ENCODE results near the gene WWC1.

Gene WWC1

DNA sequence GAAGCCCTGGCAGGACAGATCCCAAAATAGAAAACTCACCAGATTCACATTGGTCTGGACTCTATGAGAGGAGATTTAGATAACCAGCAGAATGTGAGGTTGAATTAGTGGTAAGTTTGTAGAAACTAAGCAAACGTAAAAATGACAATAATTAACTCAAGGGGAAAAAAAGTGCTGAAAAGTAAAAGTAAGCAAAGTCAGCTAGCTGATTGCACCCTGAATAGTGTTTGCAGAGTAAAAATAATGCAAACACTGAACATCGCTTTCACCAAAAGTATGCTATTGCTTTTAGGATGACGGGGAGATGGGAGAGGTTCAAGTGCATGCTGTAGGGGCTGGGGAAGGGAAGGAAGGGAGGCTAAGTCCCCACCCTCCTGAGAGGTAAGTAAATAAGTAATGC is 102.3 kb downstream of the WWC1 start:
- TF ChIP-seq, protein P1, sequence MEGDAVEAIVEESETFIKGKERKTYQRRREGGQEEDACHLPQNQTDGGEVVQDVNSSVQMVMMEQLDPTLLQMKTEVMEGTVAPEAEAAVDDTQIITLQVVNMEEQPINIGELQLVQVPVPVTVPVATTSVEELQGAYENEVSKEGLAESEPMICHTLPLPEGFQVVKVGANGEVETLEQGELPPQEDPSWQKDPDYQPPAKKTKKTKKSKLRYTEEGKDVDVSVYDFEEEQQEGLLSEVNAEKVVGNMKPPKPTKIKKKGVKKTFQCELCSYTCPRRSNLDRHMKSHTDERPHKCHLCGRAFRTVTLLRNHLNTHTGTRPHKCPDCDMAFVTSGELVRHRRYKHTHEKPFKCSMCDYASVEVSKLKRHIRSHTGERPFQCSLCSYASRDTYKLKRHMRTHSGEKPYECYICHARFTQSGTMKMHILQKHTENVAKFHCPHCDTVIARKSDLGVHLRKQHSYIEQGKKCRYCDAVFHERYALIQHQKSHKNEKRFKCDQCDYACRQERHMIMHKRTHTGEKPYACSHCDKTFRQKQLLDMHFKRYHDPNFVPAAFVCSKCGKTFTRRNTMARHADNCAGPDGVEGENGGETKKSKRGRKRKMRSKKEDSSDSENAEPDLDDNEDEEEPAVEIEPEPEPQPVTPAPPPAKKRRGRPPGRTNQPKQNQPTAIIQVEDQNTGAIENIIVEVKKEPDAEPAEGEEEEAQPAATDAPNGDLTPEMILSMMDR (IDR thresholded peaks at IDR 0.05; ENCODE audit: borderline replicate concordance, insufficient read depth, low read depth, low read length), result no peak
- H3K4me3 ChIP-seq (ENCODE audit: low read depth, low read length), result no peak overlapping the region

DNA sequence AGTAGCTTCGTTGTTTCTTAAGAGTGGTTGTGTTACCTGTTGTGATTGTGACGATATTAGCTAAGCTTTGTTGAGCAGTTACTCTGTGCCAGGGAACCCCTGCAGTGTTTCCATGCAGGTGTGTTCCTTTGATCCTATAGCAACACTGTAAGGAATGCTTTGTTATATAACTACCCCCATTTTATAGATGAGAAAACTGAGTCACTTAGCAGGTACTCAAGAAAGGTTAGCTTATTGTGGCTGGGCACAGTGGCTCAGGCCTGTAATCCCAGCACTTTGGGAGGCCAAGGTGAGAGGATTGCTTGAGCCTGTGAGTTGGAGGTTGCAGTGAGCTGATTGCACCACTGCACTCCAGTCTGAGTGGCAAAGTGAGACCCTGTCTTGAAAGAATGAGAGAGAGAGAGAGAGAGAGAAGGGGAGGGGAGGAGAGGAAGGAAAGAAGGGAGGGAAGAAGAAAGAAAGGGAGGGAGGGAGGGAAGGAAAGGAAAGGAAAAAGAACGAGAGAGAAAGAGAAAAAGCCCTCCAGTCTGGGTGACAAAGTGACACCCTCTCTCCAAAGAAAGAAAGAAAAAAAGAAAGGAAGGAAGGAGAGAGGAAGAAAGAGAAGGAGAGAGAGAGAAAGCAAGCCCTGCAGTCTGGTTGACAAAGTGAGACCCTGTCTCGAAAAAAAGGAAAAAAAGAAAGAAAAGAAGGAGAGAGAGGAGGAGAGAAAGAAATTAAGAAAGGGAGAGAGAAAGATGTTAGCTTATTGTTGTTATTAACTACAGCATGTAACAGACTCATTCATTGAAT is 109.2 kb downstream of the WWC1 start:
- H3K4me3 ChIP-seq (ENCODE audit: low read depth, low read length), result no peak overlapping the region
- TF ChIP-seq, protein P1 (IDR thresholded peaks at IDR 0.05; ENCODE audit: borderline replicate concordance, insufficient read depth, low read depth, low read length), result no peak

DNA sequence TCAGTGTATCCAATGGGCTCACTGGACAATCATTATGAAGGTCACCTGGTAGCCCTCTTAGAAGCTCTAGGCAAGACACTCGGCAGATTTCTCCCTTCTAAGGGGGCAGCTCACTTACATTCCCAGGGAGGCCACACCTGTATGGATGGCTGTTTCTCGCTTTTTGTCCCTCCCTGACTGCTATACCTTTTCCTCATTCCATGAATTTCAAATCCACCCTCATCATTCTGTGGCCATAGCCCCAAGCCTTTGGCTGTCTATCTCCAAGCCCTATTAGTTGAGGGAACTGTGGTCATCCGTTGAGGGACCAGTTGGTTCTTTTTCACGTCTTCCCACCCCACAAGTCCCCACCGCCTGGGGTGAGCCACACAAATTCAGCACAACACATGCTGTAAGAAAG is 109.8 kb downstream of the WWC1 start:
- no peak overlapping the region for H3K4me3 ChIP-seq (ENCODE audit: low read depth, low read length)
- TF ChIP-seq, protein P1 (IDR thresholded peaks at IDR 0.05; ENCODE audit: borderline replicate concordance, insufficient read depth, low read depth, low read length), result no peak

DNA sequence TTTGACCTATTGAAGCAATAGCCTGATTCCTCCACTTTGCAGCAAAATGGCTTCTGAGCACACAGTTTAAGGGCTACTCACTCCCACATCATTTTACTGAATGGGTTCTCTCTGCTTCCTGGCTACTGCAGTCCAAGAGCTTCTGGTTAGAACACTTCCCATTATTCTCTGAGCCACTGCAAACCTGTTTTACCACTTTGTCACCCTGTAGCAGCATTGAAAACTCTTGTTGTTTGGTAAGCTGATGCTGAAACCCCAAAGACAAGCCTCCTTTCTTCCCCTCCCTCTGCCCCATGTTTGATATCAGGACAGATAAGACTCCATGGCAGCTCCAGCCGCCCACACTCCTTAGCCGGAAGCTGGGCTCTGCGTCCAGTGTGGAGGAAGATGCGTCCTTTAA is 110.4 kb downstream of the WWC1 start:
- TF ChIP-seq, protein P1 (IDR thresholded peaks at IDR 0.05; ENCODE audit: borderline replicate concordance, insufficient read depth, low read depth, low read length), result no peak
- H3K4me3 ChIP-seq (ENCODE audit: low read depth, low read length), result no peak overlapping the region

DNA sequence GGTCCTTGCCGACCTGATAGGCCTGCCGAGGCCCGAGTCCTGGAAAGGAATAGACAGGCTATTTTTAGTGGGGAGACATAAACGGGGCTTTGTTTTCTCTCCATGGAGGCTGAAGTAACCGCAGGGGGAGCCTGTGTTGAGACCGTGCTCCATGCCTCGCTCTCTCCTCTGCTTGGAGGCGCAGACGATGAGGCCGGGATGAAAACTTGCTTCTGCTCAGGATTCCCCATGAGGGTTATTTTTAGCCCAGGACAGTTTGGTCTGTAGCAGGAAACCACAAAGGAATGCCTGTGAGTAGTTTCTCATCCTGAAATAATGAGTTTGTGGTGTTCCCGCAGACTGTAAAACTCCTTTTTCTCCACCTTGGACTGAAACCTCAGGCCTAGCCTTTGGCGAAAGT is 112.9 kb downstream of the WWC1 start:
- TF ChIP-seq, protein P1 (IDR thresholded peaks at IDR 0.05; ENCODE audit: borderline replicate concordance, insufficient read depth, low read depth, low read length), result no peak

DNA sequence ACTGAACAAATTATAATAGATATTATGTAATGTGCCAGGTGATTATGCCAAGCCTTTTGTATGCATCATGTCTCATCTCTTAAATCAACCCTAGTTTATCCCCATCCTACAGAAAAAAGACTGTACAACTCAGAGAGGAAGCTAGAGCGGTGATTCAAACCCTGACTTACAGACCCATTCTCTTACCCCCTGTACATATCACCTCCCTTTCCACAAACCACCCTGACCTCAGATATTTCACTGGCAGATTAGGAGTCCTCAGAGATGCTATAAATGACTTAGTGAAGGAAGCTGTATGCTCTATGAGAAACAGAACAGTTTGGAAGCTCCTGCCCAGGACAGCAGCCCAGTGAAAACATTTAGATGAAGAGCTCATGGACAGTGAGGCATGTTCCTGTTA is 115.8 kb downstream of the WWC1 start:
- TF ChIP-seq, protein P1 (IDR thresholded peaks at IDR 0.05; ENCODE audit: borderline replicate concordance, insufficient read depth, low read depth, low read length), result no peak
- H3K4me3 ChIP-seq (ENCODE audit: low read depth, low read length), result no peak overlapping the region

More for the DNA sequence above, 112.9 kb downstream of the WWC1 start:
- H3K4me3 ChIP-seq (ENCODE audit: low read depth, low read length), result no peak overlapping the region
